H1 (cell line): ENCODE measurements around the gene CDC42EP5. TPM values are rescaled to one million over a fixed set of nuclear protein-coding genes. Genes with fewer than 3 reads are reported as not detected.

ENCODE experiments used
- ATF3 ChIP-seq: IDR thresholded peaks from 2 replicates; pipeline ENCODE4 v1.6.1; 2011; ENCODE audit warnings: low read depth, mild to moderate bottlenecking, low read length; ENCODE audit not compliant: insufficient read depth
- EP300 ChIP-seq, 2 experiments: IDR thresholded peaks; 1 replicate in 1 of 2; 2 replicates in 1 of 2; pipeline ENCODE4 v1.6.1; 2011 to 2012; ENCODE audit warnings: low read depth in 2 of 2, low read length in 2 of 2, mild to moderate bottlenecking in 2 of 2, borderline replicate concordance in 1 of 2, inconsistent platforms in 1 of 2, moderate library complexity in 1 of 2
- JUND ChIP-seq: IDR thresholded peaks from 2 replicates; pipeline ENCODE4 v1.6.1; 2011; ENCODE audit warnings: mild to moderate bottlenecking, improper control_type of control experiment, low read length
- RBBP5 ChIP-seq: IDR thresholded peaks from 2 replicates; pipeline ENCODE4 v1.7.1; 2012; ENCODE audit warnings: low read depth, mild to moderate bottlenecking, inconsistent platforms, low read length, moderate library complexity, borderline replicate concordance
- polyA plus RNA-seq, 7 experiments: library from polyadenylated mRNA; depleted of rRNA in 3 of 7; stranded (reverse) in 5 of 7; unstranded in 2 of 7; fragments of >200 nt in 5 of 7; fragments of 200-250 nt in 2 of 7; gene quantifications; 1 replicate in 5 of 7; 2 replicates in 1 of 7; 4 replicates in 1 of 7; pipeline versions ENCODE4 v1.2.1 to v1.2.3, GENCODE V29; 2011 to 2013; ENCODE audit warnings: missing spikeins in 2 of 7, mixed read lengths in 2 of 7
- total RNA-seq: library from RNA; stranded (reverse); fragmentation: NEBNext Ultra II Directional; extraction: Animal tissue kit (Norgen Biotek cat#: 25700); gene quantifications from 2 replicates; pipeline ENCODE4 v1.2.1, GENCODE V29; 2021

The CDC42EP5 gene
- total and polyA plus RNA-seq, 2 of the 8 experiments (the other 6 are each of a cell fraction or from before 2014, with no cell fraction given) = 1.8 to 2.1 TPM

DNA sequence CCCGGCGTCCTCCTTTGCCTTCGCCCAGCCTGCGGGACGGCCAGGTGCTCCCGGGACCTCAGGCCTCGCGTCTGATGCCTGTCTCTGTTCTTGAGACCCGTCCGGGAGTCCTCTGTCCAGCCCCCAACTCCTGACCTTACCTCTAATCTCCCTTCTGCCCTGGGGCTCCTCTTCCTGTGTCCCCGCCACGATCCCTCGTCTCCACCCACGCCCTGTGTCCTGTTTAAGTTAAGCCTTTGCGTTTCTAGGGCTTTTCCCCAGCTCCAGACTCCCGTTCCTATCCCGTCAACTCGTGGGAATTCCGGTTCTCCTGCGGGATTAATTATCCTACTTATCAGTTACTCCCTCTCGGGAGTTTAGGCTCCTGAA lies 23.4 kb downstream of the CDC42EP5 start (continued):
- TF ChIP-seq ATF3 (no peak), RBBP5 (no peak), EP300 (IDR thresholded peaks at IDR 0.05; ENCODE audit: borderline replicate concordance in 1 of 2, low read depth in 2 of 2, low read length in 2 of 2) (no peak), JUND (no peak)
